HEK293T (cell line): ENCODE measurements around the gene LYPD8.

Experiments
- ARNT ChIP-seq: fragments of 450-650 bp; IDR thresholded peaks from 2 replicates; pipeline ENCODE4 v1.6.1; 2017; ENCODE audit warnings: mild to moderate bottlenecking
- BHLHE40 ChIP-seq: fragments of 450-650 bp; IDR thresholded peaks from 2 replicates; pipeline ENCODE4 v1.6.1; 2016; ENCODE audit warnings: mild to moderate bottlenecking, moderate library complexity, borderline replicate concordance
- CTBP1 ChIP-seq: fragments of 450-650 bp; IDR thresholded peaks from 2 replicates; pipeline ENCODE4 v1.6.1; 2016; ENCODE audit warnings: borderline replicate concordance
- FOXA1 ChIP-seq: fragments of 450-650 bp; IDR thresholded peaks from 2 replicates; pipeline ENCODE4 v1.6.1; 2016; ENCODE audit warnings: mild to moderate bottlenecking
- FOXM1 ChIP-seq: fragments of 450-650 bp; IDR thresholded peaks from 2 replicates; pipeline ENCODE4 v1.6.1; 2017; ENCODE audit warnings: mild to moderate bottlenecking, borderline replicate concordance
- PKNOX1 ChIP-seq: fragments of 450-650 bp; IDR thresholded peaks from 2 replicates; pipeline ENCODE4 v1.6.1; 2016
- SUZ12 ChIP-seq: fragments of 450-650 bp; IDR thresholded peaks from 2 replicates; pipeline ENCODE4 v1.6.1; 2016; ENCODE audit warnings: mild to moderate bottlenecking
- TARDBP ChIP-seq: fragments of 450-650 bp; IDR thresholded peaks from 2 replicates; pipeline ENCODE4 v1.6.1; 2016
- ZNF384 ChIP-seq: fragments of 450-650 bp; IDR thresholded peaks from 2 replicates; pipeline ENCODE4 v1.6.1; 2016

- TF ChIP-seq SUZ12, result no peak
- no peak for TF ChIP-seq TARDBP
- no peak for TF ChIP-seq CTBP1
- TF ChIP-seq BHLHE40, result no peak
- no peak for TF ChIP-seq FOXM1
- no peak for TF ChIP-seq ZNF384
- no peak for TF ChIP-seq PKNOX1
- no peak for TF ChIP-seq ARNT
- no peak for TF ChIP-seq FOXA1
These were observed 2.4 kb downstream of the LYPD8 start for GRCh38 chr1:248753029-248753594.
